HG02642 (cell line): ENCODE measurements around the gene RPN1.

ENCODE experiments used
- ATAC-seq: cut with Tn5 transposase; IDR thresholded peaks from one replicate; pipeline ENCODE4 v1.9.1; 2021; ENCODE audit warnings: mild to moderate bottlenecking; ENCODE audit not compliant: unreplicated experiment, poor library complexity

Gene RPN1

DNA sequence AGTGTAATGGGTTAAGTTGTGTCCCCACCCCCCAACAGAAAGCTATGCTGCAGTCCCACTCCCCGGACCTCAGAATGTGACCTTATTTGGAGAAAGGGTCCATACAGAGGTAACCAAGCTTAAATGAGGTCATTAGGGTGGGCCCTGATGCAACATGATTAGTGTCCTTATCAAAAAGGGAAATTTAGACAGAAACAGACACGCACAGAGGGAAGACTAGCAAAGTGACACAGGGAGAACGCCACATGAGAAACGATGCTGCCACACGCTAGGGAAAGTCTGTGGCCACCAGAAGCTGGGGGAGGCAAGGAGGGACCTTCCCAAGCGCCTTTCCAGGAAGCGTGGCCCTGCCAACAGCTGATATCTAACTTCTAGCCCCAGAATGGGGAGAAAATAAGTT is 65.4 kb downstream of the RPN1 start:
- no peak for ATAC-seq

DNA sequence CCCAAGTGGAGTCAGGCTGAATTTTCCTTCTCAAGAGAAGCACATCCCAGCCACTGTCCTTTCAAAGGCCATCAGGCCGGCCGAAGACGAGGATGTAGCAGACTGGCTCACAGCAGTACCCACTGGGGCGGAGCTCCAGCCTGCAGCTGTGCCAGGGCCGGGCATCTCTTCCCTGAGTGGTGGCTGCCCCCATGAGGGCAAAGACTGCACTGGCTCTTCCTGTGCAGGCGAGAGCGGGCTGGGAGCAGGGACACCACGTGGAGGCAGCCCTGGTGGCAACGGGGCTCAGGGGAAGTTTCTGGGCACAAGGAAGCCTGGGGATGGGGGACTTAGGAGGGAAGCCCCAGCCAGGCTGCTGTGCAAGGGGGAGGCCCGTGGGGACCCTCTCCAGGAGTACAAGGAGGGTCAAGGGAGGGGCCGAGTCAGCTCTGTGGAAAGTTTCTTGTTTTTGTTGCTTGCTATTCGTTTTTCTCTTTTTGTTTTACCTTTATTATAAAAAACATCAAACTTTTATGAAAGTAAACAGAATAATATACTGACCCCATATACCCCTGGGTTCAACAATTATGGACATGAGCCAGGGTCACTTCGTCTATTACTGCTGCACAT is 66.1 kb downstream of the RPN1 start:
- ATAC-seq: no peak

DNA sequence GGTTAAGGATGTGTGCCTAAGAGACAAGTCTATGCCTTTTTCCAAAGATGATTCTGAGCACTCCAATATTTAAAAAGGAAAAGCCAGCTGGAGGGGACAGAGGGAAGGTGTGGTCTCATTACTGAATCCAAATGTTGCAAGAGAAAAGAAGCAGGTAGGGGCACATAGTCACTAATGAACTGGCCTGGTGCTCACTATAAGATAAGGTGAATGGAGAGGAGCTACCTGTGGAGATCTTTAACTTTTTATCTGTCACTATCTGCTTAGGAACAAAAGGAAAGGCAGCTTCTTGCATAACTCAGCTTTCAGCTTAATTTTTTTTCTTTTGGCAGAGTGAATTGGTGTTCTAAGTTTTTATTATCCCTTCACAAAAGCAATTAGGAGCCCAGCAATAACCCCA is 69.1 kb downstream of the RPN1 start:
- ATAC-seq: no peak

DNA sequence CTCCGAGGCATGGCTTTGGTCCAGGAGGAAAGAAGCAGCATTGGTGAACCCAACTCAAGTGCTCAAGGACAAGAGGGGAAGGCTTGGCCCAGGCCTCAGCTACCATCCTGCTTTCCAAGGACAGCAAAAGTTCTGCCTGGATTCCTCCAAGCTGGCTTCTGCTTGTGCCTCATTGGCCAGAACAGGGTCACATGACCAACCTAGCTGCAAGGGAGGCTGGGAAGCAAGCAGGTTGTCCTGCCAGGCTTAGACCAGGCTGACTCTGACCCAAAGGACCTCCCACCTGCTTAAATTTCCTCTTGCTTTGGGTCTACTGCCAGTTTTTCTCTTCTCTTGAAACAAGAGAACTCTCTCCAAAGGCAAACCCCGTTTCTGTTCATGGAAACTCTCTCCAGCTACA is 70.7 kb downstream of the RPN1 start:
- no peak for ATAC-seq

GRCh38 chr3:128578346-128578745 is 72.3 kb downstream of the RPN1 start:
- ATAC-seq: no peak

DNA sequence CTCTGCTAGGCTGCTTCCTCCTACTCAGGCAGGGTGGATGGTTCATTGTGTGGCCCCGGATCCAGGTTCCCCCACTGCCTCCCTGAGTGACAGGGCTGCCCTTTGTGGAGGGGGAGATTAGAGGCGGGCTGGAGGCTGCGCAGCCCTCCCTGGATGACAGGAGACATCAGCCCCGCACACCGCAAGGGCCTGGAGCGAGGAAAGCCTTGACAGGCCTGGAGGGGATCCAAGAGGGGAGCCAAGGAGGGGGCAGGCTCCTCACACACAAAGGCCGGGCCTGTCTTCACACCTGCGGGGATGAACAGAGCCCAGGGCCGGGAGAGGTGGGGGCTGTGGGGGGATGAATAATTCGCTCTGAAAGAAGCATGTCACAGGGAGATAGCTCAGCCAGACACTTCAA is 72.9 kb downstream of the RPN1 start:
- ATAC-seq: no peak

- ATAC-seq: no peak
Measured at GRCh38 chr3:128576290-128576689, 74.3 kb downstream of the RPN1 start.

GRCh38 chr3:128575777-128576176 is 74.8 kb downstream of the RPN1 start:
- ATAC-seq: no peak

- no peak for ATAC-seq
Measured at GRCh38 chr3:128573707-128574162, 76.9 kb downstream of the RPN1 start.

GRCh38 chr3:128573160-128573559 is 77.5 kb downstream of the RPN1 start:
- no peak for ATAC-seq

DNA sequence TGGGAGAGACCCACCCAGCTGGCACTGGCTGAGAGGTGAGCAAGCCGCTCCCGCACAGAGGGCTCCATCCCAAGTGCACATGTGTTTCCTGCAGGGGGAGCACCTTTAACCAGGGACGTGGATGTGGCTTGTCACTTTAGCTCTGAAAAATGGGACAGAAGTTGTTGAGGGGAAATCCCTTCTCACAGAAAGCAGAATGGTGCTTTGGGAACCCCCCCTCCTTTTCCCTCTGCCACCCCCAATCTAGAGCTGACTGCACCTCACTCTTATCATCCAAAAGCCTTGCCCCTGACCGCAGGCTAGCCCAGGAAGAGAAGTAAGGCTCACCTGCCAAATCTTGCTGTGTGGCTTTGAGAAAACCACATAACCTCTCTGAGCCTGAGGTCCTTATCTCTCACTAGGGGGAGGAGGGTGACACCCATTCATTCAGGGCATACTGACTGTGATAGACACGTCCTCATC is 77.9 kb downstream of the RPN1 start:
- no peak for ATAC-seq

- ATAC-seq: no peak
Measured at GRCh38 chr3:128572013-128572412, 78.6 kb downstream of the RPN1 start.
